Suprapubic skin (tissue), 4 donors: Measurements from ENCODE around the gene MCUR1. TPM values are rescaled to one million over a fixed set of nuclear protein-coding genes. Genes with fewer than 3 reads are reported as not detected.

Experiments used
- DNase-seq, 2 donors: peaks; one replicate each; pipeline ENCODE4 v3.0.0-alpha.2; 2019; ENCODE audit warnings: low spot score in 2 of 2
- H3K27ac ChIP-seq: fragments of 200-600 bp; sonication (generic); one replicate; pipeline ENCODE4 v1.5.1; 2019
- H3K27me3 ChIP-seq: fragments of 200-600 bp; sonication (generic); one replicate; pipeline ENCODE4 v1.5.1; 2019
- H3K36me3 ChIP-seq: fragments of 200-600 bp; sonication (generic); one replicate; pipeline ENCODE4 v1.5.1; 2019
- H3K4me1 ChIP-seq: fragments of 200-600 bp; sonication (generic); one replicate; pipeline ENCODE4 v1.5.1; 2019
- H3K4me3 ChIP-seq: fragments of 200-600 bp; sonication (generic); one replicate; pipeline ENCODE4 v1.5.1; 2019; ENCODE audit warnings: mild to moderate bottlenecking
- H3K9me3 ChIP-seq: fragments of 200-600 bp; sonication (generic); one replicate; pipeline ENCODE4 v1.5.1; 2019
- EP300 ChIP-seq: sonication (generic); formaldehyde crosslinking; IDR thresholded peaks from one replicate; pipeline ENCODE4 v1.6.1; 2017; ENCODE audit warnings: antibody characterized with exemption
- POLR2A ChIP-seq, 2 donors: fragments of 450-650 bp; IDR thresholded peaks; one replicate each; pipeline ENCODE4 v1.6.1; 2017; ENCODE audit warnings: antibody characterized with exemption in 2 of 2, mild to moderate bottlenecking in 2 of 2, moderate library complexity in 2 of 2
- POLR2AphosphoS5 ChIP-seq, 3 donors: sonication (generic); formaldehyde crosslinking; IDR thresholded peaks; one replicate each; pipeline ENCODE4 v1.6.1; 2017; ENCODE audit warnings: antibody characterized with exemption in 3 of 3
- WGBS: methylation state at CpG from one replicate; pipeline ENCODE4 v1.1.5; 2018; 5-methylcytosine and 5-hydroxymethylcytosine counted together
- total RNA-seq, 4 donors: library from RNA; depleted of rRNA; stranded (reverse); fragments of >200 nt; gene quantifications; one replicate each; pipeline ENCODE4 v1.1.0, GENCODE V29; 2016
- TF ChIP-seq, protein P1 (sequence below), 2 donors: fragments of 200-600 bp in 1 of 2; fragments of 450-650 bp in 1 of 2; sonication (generic) in 1 of 2; IDR thresholded peaks; one replicate each; pipeline ENCODE4 v1.5.1; 2016 to 2019; ENCODE audit warnings: antibody characterized with exemption in 2 of 2, mild to moderate bottlenecking in 1 of 2, moderate library complexity in 1 of 2

MCUR1 gene
- total RNA-seq, 4 donors from 2014 or later, result 20.8 to 30.7 (median 27.8) TPM

DNA sequence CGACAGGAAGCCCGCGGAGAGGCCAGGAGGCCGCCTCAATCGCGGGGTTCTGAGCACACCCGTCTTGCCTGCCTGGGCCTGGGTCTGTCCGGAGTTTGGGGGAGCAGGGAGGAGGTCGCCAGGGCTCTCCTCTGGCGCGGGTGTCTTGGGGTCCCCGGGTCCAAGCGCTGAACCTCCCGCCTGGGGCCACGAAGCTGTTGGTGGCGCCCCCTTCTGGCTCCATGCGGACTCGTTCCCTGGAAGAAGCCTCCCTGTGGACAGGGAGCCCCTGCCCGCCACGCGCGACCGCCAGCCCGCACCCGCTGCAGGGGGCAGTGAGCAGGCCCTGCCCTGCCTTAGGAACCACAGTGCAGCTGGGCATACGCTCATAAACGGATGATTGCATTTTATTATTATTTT lies 44.7 kb downstream of the MCUR1 start:
- TF ChIP-seq POLR2AphosphoS5 (IDR thresholded peaks at IDR 0.05), result no peak
- TF ChIP-seq, protein P1, sequence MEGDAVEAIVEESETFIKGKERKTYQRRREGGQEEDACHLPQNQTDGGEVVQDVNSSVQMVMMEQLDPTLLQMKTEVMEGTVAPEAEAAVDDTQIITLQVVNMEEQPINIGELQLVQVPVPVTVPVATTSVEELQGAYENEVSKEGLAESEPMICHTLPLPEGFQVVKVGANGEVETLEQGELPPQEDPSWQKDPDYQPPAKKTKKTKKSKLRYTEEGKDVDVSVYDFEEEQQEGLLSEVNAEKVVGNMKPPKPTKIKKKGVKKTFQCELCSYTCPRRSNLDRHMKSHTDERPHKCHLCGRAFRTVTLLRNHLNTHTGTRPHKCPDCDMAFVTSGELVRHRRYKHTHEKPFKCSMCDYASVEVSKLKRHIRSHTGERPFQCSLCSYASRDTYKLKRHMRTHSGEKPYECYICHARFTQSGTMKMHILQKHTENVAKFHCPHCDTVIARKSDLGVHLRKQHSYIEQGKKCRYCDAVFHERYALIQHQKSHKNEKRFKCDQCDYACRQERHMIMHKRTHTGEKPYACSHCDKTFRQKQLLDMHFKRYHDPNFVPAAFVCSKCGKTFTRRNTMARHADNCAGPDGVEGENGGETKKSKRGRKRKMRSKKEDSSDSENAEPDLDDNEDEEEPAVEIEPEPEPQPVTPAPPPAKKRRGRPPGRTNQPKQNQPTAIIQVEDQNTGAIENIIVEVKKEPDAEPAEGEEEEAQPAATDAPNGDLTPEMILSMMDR (IDR thresholded peaks at IDR 0.05), result no peak
- TF ChIP-seq POLR2A (IDR thresholded peaks at IDR 0.05), result no peak
- Histone ChIP-seq H3K9me3 (no peaks in the 10 kb centered on the region), H3K36me3 (no peaks in the 10 kb centered on the region), H3K4me1 (peaks cover 21% of the 10 kb centered on the region), H3K27me3 (no peaks in the 10 kb centered on the region), H3K4me3 (no peak overlapping the region), H3K27ac (no peak overlapping the region)
- DNase-seq, result no peak
- WGBS, result 89% methylated on average over 13 of the region's 27 CpGs

DNA sequence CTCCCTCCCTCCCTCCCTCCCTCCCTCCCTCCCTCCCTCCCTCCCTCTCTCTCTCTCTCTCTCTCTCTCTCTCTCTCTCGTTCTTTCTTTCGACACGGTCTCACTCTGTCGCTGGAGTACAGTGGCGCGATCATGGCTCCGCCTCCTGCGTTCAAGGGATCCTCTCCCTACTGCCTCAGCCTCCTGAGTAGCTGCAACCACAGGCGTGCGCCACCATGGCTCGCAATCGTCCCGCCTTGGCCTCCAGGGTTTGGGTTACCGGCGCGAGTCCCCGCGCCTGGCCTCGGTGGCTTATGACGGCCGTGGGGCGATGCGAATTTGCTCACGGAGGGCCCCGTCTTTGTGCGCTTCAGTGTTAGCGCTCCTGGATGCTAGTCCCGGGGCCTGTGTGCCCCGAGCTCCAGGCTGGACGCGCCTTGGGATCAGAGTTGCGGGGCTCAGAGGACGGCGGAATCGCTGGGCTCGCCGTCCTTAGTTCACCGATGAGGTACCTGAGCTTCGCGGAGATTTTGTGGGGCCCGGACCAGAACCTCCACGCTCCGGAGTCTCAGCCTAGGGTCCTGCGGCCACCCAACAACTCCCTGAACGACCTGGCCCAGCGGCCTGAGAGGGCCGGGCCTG lies 45.2 kb downstream of the MCUR1 start:
- H3K27me3 ChIP-seq, result no peaks in the 10 kb centered on the region
- WGBS, result 96% methylated on average over 43 of the region's 47 CpGs
- no peaks in the 10 kb centered on the region for H3K36me3 ChIP-seq
- no peak overlapping the region for H3K27ac ChIP-seq
- no peak for DNase-seq
- peaks cover 21% of the 10 kb centered on the region for H3K4me1 ChIP-seq
- H3K9me3 ChIP-seq, result no peaks in the 10 kb centered on the region
- TF ChIP-seq POLR2A (IDR thresholded peaks at IDR 0.05), result no peak
- TF ChIP-seq, protein P1 (IDR thresholded peaks at IDR 0.05), result no peak
- TF ChIP-seq EP300, result no peak
- no peak for TF ChIP-seq POLR2AphosphoS5 (IDR thresholded peaks at IDR 0.05)
- H3K4me3 ChIP-seq, result no peak overlapping the region

DNA sequence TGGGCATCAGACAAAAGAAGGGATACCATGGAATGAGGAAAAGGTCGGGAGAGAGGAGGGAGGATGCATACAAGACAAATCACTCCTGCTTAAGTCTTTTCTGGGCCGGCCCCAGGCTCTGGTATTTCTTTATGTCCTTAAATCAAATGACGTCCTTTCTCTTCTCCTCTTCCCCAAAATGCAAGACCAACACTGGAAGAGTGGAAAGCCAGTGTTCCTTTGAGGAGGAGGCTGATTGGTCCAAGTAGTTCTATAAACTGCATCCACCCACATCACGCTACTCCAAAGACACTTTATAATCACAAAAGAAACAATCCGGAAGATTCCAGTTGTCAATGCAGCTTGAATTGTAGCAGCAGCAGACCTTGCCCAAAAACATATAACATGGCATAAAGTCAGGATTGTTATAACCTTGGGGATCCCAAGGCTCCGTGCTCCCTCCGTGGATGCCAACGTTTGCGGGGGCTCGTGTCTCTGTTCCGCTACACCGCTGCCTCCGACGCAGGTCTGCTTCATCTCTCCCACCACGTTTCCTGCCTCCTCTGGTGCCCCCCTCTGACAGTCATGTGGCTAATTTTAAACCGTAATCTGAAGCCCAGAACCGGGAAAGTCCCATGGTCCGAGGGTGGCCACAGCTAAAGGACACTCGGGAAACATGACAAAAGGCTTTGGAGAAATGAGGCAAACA lies 47.1 kb downstream of the MCUR1 start:
- H3K9me3 ChIP-seq, result no peaks in the 10 kb centered on the region
- H3K27ac ChIP-seq, result peak overlapping the region; percentile 50
- no peaks in the 10 kb centered on the region for H3K36me3 ChIP-seq
- peaks cover 36% of the 10 kb centered on the region for H3K4me1 ChIP-seq
- TF ChIP-seq EP300 (no peak), POLR2A (IDR thresholded peaks at IDR 0.05) (no peak), POLR2AphosphoS5 (IDR thresholded peaks at IDR 0.05) (no peak)
- TF ChIP-seq, protein P1 (IDR thresholded peaks at IDR 0.05), result no peak
- 44% methylated on average over 19 of the region's 19 CpGs for WGBS
- DNase-seq, result peak; percentile 74 to 75
- no peaks in the 10 kb centered on the region for H3K27me3 ChIP-seq
- peak overlapping the region; percentile 32 for H3K4me3 ChIP-seq

DNA sequence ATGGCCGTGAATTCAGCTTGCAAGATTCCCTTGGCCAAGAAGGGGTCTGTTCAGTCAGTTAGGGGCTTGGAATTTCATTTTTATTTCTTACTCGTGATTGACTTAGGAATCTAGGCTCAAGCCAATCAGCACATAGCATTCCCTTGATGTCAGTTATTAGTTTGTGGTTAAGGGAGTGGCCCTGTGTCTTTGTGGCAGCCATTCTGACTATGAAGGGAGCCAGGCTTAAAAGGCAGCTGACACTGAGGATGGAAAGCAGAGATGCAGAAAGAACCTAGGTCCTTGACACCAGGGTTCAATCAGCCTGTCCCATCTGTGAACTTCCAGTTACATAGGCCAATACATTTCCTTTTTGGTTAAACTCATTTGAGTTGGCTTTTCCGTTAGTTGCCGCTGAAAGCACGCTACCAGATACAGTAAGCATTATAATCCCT lies 48.1 kb downstream of the MCUR1 start:
- DNase-seq, result peak in 1 of 2 donors; percentile 21
- Histone ChIP-seq H3K4me1 (peaks cover 46% of the 10 kb centered on the region), H3K36me3 (no peaks in the 10 kb centered on the region)

DNA sequence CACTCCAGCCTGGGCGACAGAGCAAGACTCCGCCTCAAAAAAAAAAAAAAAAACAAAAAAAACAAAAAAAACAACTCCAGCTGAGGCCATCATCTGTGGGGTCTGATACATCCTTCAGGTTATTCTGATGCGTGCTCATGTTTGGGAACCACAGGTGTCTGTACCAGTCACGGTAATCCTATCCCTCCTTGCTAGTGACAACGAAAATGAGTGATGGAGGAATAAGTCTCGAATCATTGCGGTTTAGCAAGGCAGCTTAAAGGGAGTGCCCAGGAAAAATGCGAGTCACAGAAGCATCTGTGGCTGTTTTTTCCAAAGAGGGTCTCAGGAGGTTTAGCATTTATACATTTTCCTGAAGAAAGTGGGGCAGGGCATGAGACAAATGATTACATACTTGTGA lies 48.8 kb downstream of the MCUR1 start:
- peak overlapping the region; percentile 50 for H3K27ac ChIP-seq

More for the DNA sequence above, 48.1 kb downstream of the MCUR1 start:
- 42% methylated on average over 5 of the region's 5 CpGs for WGBS
- no peaks in the 10 kb centered on the region for H3K9me3 ChIP-seq
- H3K4me3 ChIP-seq, result no peak overlapping the region
- no peaks in the 10 kb centered on the region for H3K27me3 ChIP-seq
- H3K27ac ChIP-seq, result peak overlapping the region; percentile 50
- TF ChIP-seq POLR2AphosphoS5 (IDR thresholded peaks at IDR 0.05), result peak in 1 of 3 donors; percentile 35
- no peak for TF ChIP-seq EP300
- TF ChIP-seq POLR2A (IDR thresholded peaks at IDR 0.05), result no peak

More for the DNA sequence above, 48.8 kb downstream of the MCUR1 start:
- TF ChIP-seq, protein P1 (IDR thresholded peaks at IDR 0.05), result no peak
- TF ChIP-seq POLR2AphosphoS5 (IDR thresholded peaks at IDR 0.05) (no peak), EP300 (no peak), POLR2A (IDR thresholded peaks at IDR 0.05) (no peak)
- Histone ChIP-seq H3K4me3 (no peak overlapping the region), H3K36me3 (no peaks in the 10 kb centered on the region), H3K4me1 (peaks cover 52% of the 10 kb centered on the region), H3K27me3 (no peaks in the 10 kb centered on the region), H3K9me3 (no peaks in the 10 kb centered on the region)
- 74% methylated on average over 8 of the region's 8 CpGs for WGBS
- no peak for DNase-seq
